Glutamatergic neuron (in vitro differentiated cells): ENCODE measurements around the gene YBX1. TPM values are rescaled to one million over a fixed set of nuclear protein-coding genes. Genes with fewer than 3 reads are reported as not detected.

ENCODE experiments used
- DNase-seq: peaks from one replicate; pipeline ENCODE4 v3.0.0; 2022
- H3K27ac Mint-ChIP-seq: one replicate; pipeline ENCODE4 v1.8.0; 2020; ENCODE audit warnings: mild to moderate bottlenecking, mixed read lengths, inconsistent platforms; ENCODE audit not compliant: unreplicated experiment
- H3K27me3 Mint-ChIP-seq: one replicate; pipeline ENCODE4 v1.8.0; 2020; ENCODE audit warnings: mild to moderate bottlenecking, moderate library complexity, mixed read lengths, inconsistent platforms; ENCODE audit not compliant: unreplicated experiment
- H3K36me3 Mint-ChIP-seq: one replicate; pipeline ENCODE4 v1.8.0; 2020; ENCODE audit warnings: mild to moderate bottlenecking, mixed read lengths, inconsistent platforms; ENCODE audit not compliant: unreplicated experiment
- H3K4me1 Mint-ChIP-seq: one replicate; pipeline ENCODE4 v1.8.0; 2020; ENCODE audit warnings: mild to moderate bottlenecking, low read depth, mixed read lengths, inconsistent platforms; ENCODE audit not compliant: unreplicated experiment
- H3K4me3 Mint-ChIP-seq: one replicate; pipeline ENCODE4 v1.8.0; 2020; ENCODE audit warnings: mild to moderate bottlenecking, mixed read lengths, inconsistent platforms; ENCODE audit not compliant: unreplicated experiment
- H3K9me3 Mint-ChIP-seq: one replicate; pipeline ENCODE4 v1.8.0; 2020; ENCODE audit warnings: mild to moderate bottlenecking, moderate library complexity, mixed read lengths, inconsistent platforms; ENCODE audit not compliant: unreplicated experiment
- CTCF ChIP-seq: fragments of 200-600 bp; sonication (generic); IDR thresholded peaks from one replicate; pipeline ENCODE4 v1.5.0; 2021; ENCODE audit not compliant: partially characterized antibody, unreplicated experiment
- total RNA-seq: library from RNA; stranded (reverse); fragmentation: NEBNext Ultra II Directional; extraction: Animal tissue kit (Norgen Biotek cat#: 25700); gene quantifications from one replicate; pipeline ENCODE4 v1.2.1, GENCODE V29; 2021; ENCODE audit not compliant: unreplicated experiment

The YBX1 gene
- total RNA-seq, 1 donor from 2014 or later: 531 TPM

- H3K4me1 Mint-ChIP-seq: peaks cover 45% of the 10 kb centered on the region
- H3K4me3 Mint-ChIP-seq: no peak overlapping the region
- TF ChIP-seq CTCF: no peak
- peaks cover 9% of the 10 kb centered on the region for H3K27me3 Mint-ChIP-seq
- peaks cover 10% of the 10 kb centered on the region for H3K9me3 Mint-ChIP-seq
- H3K27ac Mint-ChIP-seq: no peak overlapping the region
- DNase-seq: no peak
- no peaks in the 10 kb centered on the region for H3K36me3 Mint-ChIP-seq
Measured at GRCh38 chr1:42686418-42686817, 4.2 kb downstream of the YBX1 start.

GRCh38 chr1:42689912-42690311 lies 7.7 kb downstream of the YBX1 start:
- no peaks in the 10 kb centered on the region for H3K36me3 Mint-ChIP-seq
- peaks cover 48% of the 10 kb centered on the region for H3K4me1 Mint-ChIP-seq
- no peaks in the 10 kb centered on the region for H3K27me3 Mint-ChIP-seq
- TF ChIP-seq CTCF: no peak
- no peak overlapping the region for H3K4me3 Mint-ChIP-seq
- no peak for DNase-seq
- H3K27ac Mint-ChIP-seq: no peak overlapping the region
- no peaks in the 10 kb centered on the region for H3K9me3 Mint-ChIP-seq

- Mint-ChIP-seq H3K9me3 (no peaks in the 10 kb centered on the region), H3K27ac (peak overlapping the region; percentile 44), H3K4me1 (peaks cover 41% of the 10 kb centered on the region), H3K4me3 (peak overlapping the region; percentile 55), H3K27me3 (no peaks in the 10 kb centered on the region), H3K36me3 (no peaks in the 10 kb centered on the region)
- no peak for TF ChIP-seq CTCF
- DNase-seq: no peak
Measured at GRCh38 chr1:42690477-42691156, 8.4 kb downstream of the YBX1 start.

- Mint-ChIP-seq H3K27ac (peak overlapping the region; percentile 44), H3K9me3 (no peaks in the 10 kb centered on the region), H3K27me3 (no peaks in the 10 kb centered on the region), H3K36me3 (no peaks in the 10 kb centered on the region), H3K4me1 (peaks cover 38% of the 10 kb centered on the region), H3K4me3 (peak overlapping the region; percentile 55)
- no peak for TF ChIP-seq CTCF
- DNase-seq: no peak
Measured at GRCh38 chr1:42691157-42691498, 8.9 kb downstream of the YBX1 start.

- no peaks in the 10 kb centered on the region for H3K36me3 Mint-ChIP-seq
Measured at GRCh38 chr1:42692461-42692860, 10.2 kb downstream of the YBX1 start.

More at GRCh38 chr1:42692461-42692860, 10.2 kb downstream of the YBX1 start:
- H3K4me1 Mint-ChIP-seq: peaks cover 34% of the 10 kb centered on the region
- no peak for TF ChIP-seq CTCF
- peak overlapping the region; percentile 50 for H3K4me3 Mint-ChIP-seq
- no peak for DNase-seq
- no peaks in the 10 kb centered on the region for H3K27me3 Mint-ChIP-seq
- H3K9me3 Mint-ChIP-seq: peaks cover 2% of the 10 kb centered on the region
- H3K27ac Mint-ChIP-seq: peak overlapping the region; percentile 78
